Measurements from ENCODE around the gene GJD3.

- TF ChIP-seq GATA2 (IDR thresholded peaks at IDR 0.05; ENCODE audit: low read depth, low read length) (no peak), GATA3 (IDR thresholded peaks at IDR 0.05; ENCODE audit: low read depth, low read length) (no peak)
These were observed 369 bp upstream of the GJD3 start for GRCh38 chr17:40364906-40365305.
